HG03139 (cell line): ENCODE results near the gene NDUFV2.
"Not testable (repeated sequence)": the region's sequence is repeated elsewhere in the genome, so short reads cannot be mapped to it uniquely, and the experiment has no call there.

Source experiments
- ATAC-seq: cut with Tn5 transposase; IDR thresholded peaks from one replicate; pipeline ENCODE4 v1.9.1; 2021; ENCODE audit not compliant: unreplicated experiment

NDUFV2 gene

GRCh38 chr18:9148203-9148552 is 45.7 kb downstream of the NDUFV2 start:
- no peak for ATAC-seq

- ATAC-seq, result no peak
Observed at GRCh38 chr18:9150121-9150520, 47.6 kb downstream of the NDUFV2 start.

DNA sequence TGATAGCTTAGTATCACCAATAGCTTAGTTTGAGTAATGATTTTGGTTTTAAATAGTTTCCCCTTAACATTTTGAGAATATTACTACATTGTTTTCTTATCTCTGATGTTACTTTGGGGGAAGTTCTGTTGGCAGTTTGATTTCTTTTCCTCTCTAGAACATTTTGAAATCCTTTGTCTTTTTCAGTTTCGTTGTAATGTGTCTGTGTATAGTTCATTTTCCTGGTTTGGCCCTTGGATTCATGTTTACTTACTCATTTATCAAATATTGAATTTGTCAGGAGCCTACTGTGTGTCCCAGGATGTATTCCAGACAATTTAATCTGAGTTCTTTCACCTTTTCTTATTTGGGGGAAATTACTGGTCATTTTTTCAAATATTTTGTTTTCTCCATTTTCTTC is 50.8 kb downstream of the NDUFV2 start:
- ATAC-seq, result no peak

DNA sequence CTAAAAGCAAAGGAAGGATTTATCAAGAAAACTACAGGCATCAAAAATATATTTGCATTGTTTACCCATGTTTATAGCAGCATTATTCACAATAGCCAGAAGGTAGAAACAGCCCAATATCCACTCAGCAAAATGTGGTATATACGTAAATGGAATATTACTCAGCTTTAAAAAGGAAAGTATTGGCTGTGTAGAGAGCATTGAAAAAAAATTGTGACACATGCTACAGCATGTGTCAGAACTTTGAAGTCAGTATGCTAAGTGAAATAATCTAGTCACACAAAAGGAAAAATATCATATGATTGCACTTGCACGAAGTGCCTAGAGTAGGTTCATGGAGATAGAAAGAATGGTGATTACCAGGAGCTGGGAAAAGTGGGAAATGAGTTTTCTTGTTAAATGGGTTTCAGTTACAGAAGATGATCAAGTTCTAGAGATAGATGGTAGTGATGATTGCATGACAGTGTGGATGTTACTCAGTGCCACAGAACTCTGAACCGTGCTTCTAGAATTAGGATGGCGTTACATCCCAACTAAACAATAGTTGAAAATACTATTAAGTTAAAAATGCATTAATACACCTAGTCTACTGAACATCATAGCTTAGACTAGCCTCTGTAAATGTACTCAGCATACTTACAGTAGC is 54.2 kb downstream of the NDUFV2 start:
- no peak for ATAC-seq

DNA sequence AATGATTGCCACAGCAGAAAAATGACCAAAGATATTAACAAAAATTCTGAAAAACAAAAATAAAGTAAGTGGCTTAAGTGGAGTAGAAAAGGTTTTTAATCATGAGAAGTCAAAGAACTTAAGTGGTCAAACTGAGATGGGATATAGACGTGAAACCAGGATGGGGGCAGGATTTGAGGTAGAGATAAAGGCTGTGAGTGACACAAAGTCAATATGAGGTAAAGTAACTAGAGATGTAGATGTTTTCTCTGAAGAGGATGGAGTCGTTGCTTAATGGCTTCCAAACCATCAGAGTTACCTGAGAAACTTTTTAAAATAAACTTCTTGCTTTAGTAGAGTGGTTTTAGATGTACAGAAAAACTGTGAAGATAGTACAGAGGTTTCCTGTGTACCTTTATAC is 55.3 kb downstream of the NDUFV2 start:
- no peak for ATAC-seq

DNA sequence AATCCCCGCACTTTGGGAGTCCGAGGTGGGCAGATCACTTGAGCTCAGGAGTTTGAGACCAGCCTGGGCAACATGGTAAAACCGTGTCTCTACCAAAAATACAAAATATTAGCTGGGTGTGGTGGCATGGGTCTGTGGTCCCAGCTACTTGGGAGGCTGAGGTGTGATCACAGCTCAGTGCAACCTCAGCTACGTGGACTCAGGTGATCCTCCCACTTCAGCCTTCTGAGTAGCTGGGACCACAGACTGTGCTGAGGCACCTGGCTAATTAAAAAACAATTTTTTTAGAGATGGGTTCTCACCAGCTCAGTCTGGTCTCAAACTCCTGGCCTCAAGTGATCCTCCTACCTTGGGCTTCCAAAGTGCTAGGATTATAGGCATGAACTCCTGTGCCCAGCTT is 57.5 kb downstream of the NDUFV2 start:
- ATAC-seq, result no peak

DNA sequence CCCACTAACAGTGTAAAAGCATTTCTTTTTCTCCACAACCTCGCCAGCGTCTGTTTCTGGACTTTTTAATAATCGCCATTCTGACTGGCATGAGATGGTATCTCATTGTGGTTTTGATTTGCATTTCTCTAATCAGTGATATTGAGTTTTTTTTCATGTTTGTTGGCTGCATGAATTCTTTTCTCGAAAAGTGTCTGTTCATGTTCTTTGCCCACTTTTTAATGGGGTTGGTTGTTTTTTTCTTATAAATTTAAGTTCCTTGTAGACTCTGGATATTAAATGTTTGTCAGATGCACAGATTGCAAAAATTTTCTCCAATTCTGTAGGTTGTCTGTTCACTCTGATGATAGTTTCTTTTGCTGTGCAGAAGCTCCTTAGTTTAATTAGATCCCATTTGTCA is 60.2 kb downstream of the NDUFV2 start:
- not testable (repeated sequence) for ATAC-seq

- ATAC-seq, result not testable (repeated sequence)
Observed at GRCh38 chr18:9164149-9164548, 61.6 kb downstream of the NDUFV2 start.

DNA sequence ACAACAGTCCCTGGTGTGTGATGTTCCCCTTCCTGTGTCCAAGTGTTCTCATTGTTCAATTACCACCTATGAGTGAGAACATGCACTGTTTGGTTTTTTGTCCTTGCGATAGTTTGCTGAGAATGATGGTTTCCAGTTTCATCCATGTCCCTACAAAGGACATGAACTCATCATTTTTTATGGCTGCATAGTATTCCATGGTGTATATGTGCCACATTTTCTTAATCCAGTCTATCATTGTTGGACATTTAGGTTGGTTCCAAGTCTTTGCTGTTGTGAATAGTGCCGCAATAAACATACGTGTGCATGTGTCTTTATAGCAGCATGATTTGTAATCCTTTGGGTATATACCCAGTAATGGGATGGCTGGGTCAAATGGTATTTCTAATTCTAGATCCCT is 63.4 kb downstream of the NDUFV2 start:
- not testable (repeated sequence) for ATAC-seq

GRCh38 chr18:9169515-9169914 is 67.0 kb downstream of the NDUFV2 start:
- not testable (repeated sequence) for ATAC-seq

- ATAC-seq, result not testable (repeated sequence)
Observed at GRCh38 chr18:9171919-9172318, 69.4 kb downstream of the NDUFV2 start.

- no peak for ATAC-seq
Observed at GRCh38 chr18:9172506-9173127, 70.1 kb downstream of the NDUFV2 start.

- ATAC-seq, result no peak
Observed at GRCh38 chr18:9173770-9174233, 71.3 kb downstream of the NDUFV2 start.

DNA sequence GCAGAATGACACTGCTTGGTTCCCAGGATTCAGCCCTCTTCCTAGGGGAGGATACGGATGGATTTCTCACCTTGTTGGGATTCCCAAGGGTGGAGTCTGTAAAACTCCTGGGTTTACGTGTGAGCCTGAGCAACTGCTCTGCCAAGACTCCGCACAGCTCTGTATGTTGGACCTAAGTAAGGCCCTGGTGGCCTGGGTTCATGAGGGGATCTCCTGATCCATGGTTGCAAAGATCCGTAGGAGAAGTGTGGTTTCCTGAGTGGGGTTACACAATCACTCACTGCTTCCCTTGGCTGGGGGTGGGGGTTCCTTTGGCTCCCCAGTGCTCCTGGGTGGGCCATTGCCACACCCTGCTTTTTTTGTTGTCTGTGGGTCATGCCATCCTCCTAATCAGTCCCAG is 71.8 kb downstream of the NDUFV2 start:
- no peak for ATAC-seq

DNA sequence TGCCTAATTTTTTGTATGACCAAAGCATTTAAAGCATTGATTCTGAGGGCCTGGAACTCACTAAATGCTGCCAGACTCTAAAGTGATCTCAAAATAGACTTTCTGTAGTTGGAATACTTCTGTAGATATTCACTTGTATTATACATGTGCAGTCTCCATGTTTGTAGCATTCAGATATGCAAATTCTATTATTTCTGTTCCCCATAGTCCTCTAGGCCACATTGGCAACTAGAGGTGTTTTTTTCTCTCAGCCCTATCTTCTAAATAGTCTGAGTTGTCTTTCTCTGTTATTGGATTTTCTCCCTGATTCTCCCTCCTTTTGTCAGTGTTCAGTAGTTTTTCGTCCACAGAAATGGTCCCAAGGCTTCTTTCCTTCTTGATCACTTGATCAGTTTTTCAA is 72.6 kb downstream of the NDUFV2 start:
- ATAC-seq, result no peak

- no peak for ATAC-seq
Observed at GRCh38 chr18:9177031-9177430, 74.5 kb downstream of the NDUFV2 start.

DNA sequence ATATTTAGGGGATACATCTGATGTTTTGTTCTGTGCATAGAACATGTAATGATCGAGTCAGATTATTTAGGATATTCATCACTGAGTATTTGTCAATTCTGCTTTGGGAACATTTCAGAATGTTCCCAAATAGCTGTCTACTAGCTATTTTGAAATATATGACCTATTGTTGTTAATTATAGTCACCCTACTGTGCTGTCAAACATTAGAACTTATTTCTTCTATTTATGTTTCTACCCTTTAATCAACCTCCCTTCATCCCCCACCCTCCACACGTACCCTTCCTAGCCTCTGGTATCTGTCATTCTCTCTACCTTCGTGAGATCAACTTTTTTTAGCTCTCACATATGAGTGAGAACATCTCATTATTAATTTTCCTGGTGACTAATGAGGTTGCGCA is 75.0 kb downstream of the NDUFV2 start:
- ATAC-seq, result no peak

DNA sequence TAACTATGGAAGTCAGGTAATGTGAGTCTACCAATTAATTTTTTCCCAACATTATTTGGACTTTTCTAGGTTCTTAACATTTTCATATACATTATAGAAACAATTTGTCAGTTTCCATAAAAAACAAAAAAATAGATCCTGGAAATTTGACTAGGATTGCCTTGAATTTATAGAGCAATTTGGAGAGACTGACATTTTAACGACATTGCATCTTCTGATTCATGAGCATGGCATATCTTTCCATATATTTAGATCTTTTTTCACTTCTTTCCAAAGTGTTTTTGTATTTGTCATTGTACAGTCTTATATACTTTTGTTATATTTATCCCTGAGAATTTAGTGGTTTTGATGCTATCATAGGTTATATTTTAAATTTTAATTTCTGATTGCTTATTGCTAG is 76.1 kb downstream of the NDUFV2 start:
- ATAC-seq, result no peak

GRCh38 chr18:9181275-9181674 is 78.8 kb downstream of the NDUFV2 start:
- no peak for ATAC-seq

- ATAC-seq, result no peak
Observed at GRCh38 chr18:9182852-9183399, 80.4 kb downstream of the NDUFV2 start.
